Mucosa of descending colon (tissue), 3 donors: Measurements from ENCODE around the gene C19orf85. TPM values are rescaled to one million over a fixed set of nuclear protein-coding genes. Genes with fewer than 3 reads are reported as not detected.
A peak's percentile ranks its signal among the peaks of the same experiment; 100 is the strongest.

Source experiments
- ATAC-seq: fragments of 200-7000 bp; cut with Tn5 transposase; one replicate; pipeline ENCODE4 v1.9.1; 2020; ENCODE audit warnings: mild to moderate bottlenecking, moderate library complexity
- DNase-seq, 3 donors: peaks; one replicate each; pipeline ENCODE4 v3.0.0-alpha.2; 2020
- H3K36me3 ChIP-seq: fragments of 200-600 bp; one replicate; pipeline ENCODE4 v1.8.0; 2021; ENCODE audit warnings: low read depth, mild to moderate bottlenecking
- H3K4me1 ChIP-seq: fragments of 200-600 bp; one replicate; pipeline ENCODE4 v1.8.0; 2021; ENCODE audit warnings: low read depth, mild to moderate bottlenecking
- H3K4me3 ChIP-seq: fragments of 200-600 bp; one replicate; pipeline ENCODE4 v1.8.0; 2021; ENCODE audit warnings: mild to moderate bottlenecking
- H3K9me3 ChIP-seq: fragments of 200-600 bp; one replicate; pipeline ENCODE4 v1.8.0; 2021; ENCODE audit warnings: mild to moderate bottlenecking
- CTCF ChIP-seq: fragments of 200-600 bp; IDR thresholded peaks from one replicate; pipeline ENCODE4 v1.8.0; 2022; ENCODE audit warnings: antibody characterized with exemption, mild to moderate bottlenecking
- intact Hi-C, 2 donors: fragments of 100-400 bp; cut with DNase I in 1 of 2; cut with micrococcal nuclease in 1 of 2; formaldehyde crosslinking; loops; one replicate each; pipeline versions ENCODE4 v1.11.0 to v1.11.1; 2022; cut with DNase I, micrococcal nuclease
- total RNA-seq, 3 donors: library from RNA; stranded (reverse); fragmentation: NEBNext Ultra II Directional in 2 of 3; extraction: Animal tissue kit (Norgen Biotek cat#: 25700) in 2 of 3; gene quantifications; one replicate each; pipeline versions ENCODE4 v1.2.1 to v1.2.4, GENCODE V29; 2021 to 2023
- donor health status: DM: no; HTN: no; CAD: no; lungs with moderate emphysema.
- donor health status: DM: no; HTN: no; CAD: no.
- donor health status: DM: no; HTN: yes; CAD: no.

Gene C19orf85
- total RNA-seq, 3 donors from 2014 or later, result not detected

GRCh38 chr19:55491546-55492360 is 27.2 kb upstream of the C19orf85 start:
- Histone ChIP-seq H3K4me3 (no peak overlapping the region), H3K9me3 (no peaks in the 10 kb centered on the region), H3K4me1 (no peaks in the 10 kb centered on the region), H3K36me3 (no peaks in the 10 kb centered on the region)
- intact Hi-C loops, result no loop called here
- DNase-seq, result no peak
- TF ChIP-seq CTCF, result no peak
- ATAC-seq, result no peak

- DNase-seq, result peak in 1 of 3 donors; percentile 48
- no peak for TF ChIP-seq CTCF
- Histone ChIP-seq H3K4me1 (peaks cover 4% of the 10 kb centered on the region), H3K9me3 (no peaks in the 10 kb centered on the region), H3K36me3 (no peaks in the 10 kb centered on the region), H3K4me3 (no peak overlapping the region)
- intact Hi-C loops, result no loop called here
- no peak for ATAC-seq
Measured at GRCh38 chr19:55490478-55491432, 26.2 kb upstream of the C19orf85 start.

DNA sequence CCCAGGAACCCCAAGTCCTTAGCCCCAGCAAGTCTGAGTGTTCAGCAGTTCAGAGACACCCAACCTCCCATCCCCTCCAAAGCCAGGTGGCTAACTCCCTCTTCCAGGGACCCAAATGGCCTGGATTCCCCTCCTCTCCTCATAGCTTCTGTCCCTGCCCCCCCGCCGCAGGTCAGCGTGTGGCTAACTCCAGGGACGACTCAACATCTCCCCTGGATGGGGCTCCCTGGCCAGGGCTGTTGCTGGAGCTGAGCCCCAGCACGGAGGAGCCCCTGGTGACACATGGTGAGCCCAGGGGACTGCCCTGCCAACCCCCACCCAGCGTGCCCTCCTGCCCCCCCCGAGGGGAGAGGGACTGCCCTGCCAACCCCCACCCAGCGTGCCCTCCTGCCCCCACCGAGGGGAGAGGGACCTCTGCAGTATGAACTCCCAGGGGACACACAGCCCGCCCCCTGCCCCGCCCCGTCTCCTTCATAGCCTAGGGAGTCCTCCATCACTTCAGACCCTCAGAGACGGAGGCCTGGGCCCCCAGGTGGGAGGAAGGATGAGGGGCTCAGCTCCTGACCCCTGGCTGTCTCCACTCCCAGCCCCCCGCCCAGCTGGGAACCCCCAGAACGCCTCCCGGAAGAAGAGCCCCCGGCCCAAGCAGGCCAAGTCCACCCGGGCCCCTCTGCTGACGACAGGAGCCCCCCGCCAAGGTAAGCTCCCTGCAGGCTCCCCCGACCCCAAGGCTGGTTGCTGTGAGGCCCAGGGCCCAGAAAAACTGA is 25.3 kb upstream of the C19orf85 start:
- no peak for TF ChIP-seq CTCF
- intact Hi-C loops, result no loop called here
- DNase-seq (peak in 1 of 3 donors; percentile 53), ATAC-seq (no peak)
- H3K9me3 ChIP-seq, result no peaks in the 10 kb centered on the region
- peaks cover 5% of the 10 kb centered on the region for H3K4me1 ChIP-seq
- H3K4me3 ChIP-seq, result no peak overlapping the region
- H3K36me3 ChIP-seq, result no peaks in the 10 kb centered on the region

DNA sequence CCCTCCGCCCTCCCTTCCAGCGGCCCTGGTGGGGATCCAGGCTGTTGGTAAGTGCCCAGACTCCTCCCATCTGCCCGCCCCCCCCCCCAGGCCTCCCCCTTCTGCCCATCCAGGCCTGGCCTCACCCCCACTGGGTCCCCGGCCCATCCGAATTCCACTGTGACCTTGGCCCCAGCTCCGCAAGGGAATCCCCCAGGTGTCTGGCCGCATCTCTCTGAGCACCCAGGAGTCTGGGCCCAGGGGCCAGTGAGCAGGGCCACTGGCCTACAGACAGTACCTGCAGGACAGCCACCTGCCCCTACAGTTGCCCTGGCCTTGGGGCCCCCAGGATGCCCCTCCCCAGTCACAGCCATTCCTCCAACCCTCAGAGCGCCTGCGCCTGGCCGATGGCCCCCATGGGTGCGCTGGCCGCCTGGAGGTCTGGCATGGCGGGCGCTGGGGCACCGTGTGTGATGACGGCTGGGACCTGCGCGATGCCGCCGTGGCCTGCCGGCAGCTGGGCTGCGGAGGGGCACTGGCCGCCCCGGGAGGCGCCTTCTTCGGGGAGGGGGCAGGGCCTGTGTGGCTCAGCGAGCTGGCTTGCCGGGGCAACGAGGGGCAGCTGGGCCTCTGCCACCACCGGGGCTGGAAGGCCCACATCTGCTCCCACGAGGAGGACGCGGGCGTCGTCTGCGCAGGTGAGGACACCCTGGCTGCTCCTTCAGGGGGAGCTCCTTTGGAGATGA is 24.6 kb upstream of the C19orf85 start:
- TF ChIP-seq CTCF, result no peak
- Histone ChIP-seq H3K4me1 (peaks cover 12% of the 10 kb centered on the region), H3K36me3 (no peaks in the 10 kb centered on the region), H3K4me3 (no peak overlapping the region), H3K9me3 (no peaks in the 10 kb centered on the region)
- intact Hi-C loops, result no loop called here
- peak in 1 of 3 donors; percentile 50 for DNase-seq
- ATAC-seq, result no peak
